ENCODE measurements around the gene HNRNPF.

- no peak for TF ChIP-seq CTCF (IDR thresholded peaks at IDR 0.05)
- TF ChIP-seq POLR2A (IDR thresholded peaks at IDR 0.05), result no peak
Measured at GRCh38 chr10:43365001-43365400, 44.0 kb downstream of the HNRNPF start.
